NCI-H1436 (cell line): ENCODE measurements around the gene ADGRG2.

Source experiments
- DNase-seq: peaks from one replicate; lab custom pipeline; 2025; lab: John Stamatoyannopoulos, UW

Gene ADGRG2

DNA sequence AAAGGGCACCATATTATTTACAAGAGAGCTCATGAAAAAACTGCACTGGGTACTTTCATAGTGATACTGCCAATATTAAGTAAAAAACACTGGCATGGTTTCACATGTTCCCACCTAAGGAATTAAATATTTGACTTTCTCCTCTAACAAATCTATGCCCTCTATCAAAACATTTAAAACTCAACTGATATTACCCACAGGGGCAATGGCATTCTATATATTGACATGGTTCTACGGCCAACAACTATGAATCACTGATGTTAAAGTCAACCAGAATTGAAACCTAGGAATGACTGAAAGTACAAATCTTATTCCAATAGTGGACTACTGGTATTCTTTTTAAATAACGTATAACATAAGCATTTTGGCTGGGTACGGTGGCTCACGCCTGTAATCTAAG is 166.6 kb downstream of the ADGRG2 start:
- no peak for DNase-seq

DNA sequence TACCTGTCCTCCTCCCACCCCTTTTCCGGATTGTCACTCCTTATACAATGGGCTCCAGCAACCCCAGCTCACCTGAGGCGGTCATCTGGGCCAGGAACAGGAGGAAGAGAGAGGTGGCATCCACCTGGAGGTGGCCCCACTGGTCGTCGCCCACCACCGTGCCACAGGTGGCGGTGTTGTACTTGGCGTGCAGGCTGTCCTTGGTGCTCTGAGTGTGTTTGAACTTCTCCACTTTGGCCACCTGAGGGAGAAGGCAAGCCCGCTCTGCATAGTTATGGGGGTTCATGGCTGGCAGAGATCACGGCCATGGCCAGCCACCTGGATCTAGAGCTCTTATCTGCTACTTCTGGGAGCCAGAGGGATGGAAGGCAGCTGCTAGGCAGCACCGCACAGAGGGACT is 171.2 kb downstream of the ADGRG2 start:
- no peak for DNase-seq

DNA sequence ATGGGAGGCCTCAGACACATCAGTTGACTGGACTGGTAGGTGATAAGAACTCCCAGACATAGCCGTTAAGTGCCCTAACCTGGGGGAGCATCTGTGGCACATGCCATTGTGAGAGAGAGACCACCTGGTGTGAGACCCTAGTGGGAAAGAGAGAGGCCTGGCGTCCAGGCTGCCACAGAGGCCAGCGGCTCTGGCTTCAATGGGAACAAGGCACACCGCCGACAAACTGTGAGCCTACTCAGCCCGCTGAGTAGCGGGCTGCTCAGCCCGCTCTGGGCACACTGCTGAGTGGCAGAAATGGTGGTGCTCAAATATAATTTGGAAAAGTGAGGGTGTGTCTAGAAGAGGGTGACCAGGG is 172.3 kb downstream of the ADGRG2 start:
- DNase-seq = no peak

DNA sequence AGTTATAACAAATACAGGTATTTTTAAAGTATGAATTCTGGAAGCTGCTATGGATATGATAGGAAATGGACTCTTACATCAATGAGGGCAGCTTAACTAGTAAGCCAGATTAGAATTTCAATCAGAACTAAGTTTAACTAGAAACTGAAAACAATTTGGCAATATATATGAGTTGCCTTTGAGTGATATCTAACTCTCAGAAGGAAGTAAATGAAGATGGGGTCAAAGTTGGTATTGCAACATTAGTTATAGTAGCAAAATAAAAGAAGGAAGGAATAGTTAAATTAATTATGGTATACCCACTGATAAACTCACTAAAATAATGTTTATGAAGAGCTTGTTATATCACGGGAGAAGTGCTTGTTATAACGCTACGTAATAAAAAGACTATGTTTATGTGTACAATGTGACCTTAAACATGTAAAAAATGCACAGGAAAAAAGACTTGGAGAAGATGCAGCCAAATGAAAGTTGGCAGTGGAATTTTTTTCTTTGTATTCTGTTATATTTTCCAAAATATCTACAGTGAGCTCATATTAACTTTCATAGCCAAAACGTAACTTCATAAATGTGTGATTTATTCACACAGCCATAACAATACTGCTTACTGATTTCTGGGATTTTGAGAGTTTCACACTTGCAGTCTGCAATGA is 172.9 kb downstream of the ADGRG2 start:
- DNase-seq = no peak

DNA sequence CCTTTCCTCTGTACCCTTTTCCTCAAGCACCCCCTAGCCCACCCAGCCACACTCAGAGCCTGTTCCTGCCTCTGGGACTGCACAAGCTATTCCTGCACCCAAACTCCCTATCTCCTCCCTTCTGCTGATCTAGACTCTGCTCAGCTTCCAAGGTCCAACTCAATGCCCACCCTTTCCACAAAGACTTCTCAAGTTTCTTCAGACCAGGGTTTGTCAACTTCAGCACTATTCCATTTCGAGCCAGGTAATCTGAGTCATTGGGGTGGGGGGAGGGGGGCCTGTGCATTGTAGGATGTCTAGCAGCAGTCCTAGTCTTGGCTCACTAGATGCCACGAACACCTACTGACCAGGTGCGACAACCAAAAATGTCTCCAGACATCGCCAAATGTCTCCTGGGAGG is 175.7 kb downstream of the ADGRG2 start:
- DNase-seq = no peak

DNA sequence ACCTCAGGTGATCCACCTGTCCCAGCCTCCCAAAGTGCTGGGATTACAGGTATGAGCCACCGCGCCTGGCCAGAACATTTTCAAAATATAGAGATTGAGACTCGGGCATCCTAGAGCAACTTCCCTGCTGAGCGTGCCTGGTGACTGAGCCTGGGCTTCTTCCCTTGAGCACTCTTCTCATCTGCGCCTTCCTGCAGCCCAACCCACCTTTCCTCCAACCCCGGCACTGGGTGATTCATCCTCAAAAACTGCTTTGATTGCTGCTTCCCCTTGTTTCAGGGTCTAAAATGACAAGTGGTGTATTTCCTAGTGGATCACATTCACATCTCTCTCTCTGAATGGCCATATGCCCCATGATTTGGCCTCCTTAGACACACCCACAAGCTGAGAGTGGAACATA is 176.1 kb downstream of the ADGRG2 start:
- DNase-seq = no peak

DNA sequence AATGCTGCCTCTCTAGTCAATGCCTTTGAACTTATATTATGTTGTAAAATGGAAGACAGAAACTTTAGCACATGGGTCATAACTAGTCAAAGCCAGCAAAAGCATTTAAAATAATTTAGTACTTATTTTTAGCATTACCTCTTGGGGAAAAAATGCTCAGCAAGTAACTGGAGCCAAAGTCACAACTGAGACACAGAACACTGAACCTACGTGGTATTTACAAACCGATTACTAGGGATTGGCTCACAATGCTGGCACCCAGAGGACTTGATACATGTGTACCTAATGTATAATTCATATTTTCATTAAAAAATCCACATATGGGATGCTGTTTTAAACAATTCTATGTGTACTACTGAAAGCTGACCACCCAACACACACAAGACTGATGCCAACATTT is 176.8 kb downstream of the ADGRG2 start:
- no peak for DNase-seq

DNA sequence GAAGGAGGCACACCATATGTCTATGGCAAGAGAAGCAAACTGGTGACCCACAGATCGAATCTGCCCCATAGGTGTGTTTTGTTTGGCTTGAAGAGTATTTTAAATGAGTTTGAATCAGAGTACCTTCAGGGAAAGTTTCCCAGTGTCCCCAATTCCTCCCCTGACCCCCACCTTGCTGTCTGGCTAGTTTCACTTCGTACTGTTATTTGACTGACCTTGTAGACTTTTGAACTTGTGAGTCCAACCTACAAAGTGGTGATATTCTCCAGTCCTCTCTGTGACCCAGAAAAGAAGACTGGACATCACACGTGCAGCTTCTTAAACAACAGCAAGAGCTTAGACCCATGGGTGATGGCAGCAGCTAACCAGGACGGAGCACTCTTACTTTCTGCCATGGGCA is 177.8 kb downstream of the ADGRG2 start:
- DNase-seq = no peak

DNA sequence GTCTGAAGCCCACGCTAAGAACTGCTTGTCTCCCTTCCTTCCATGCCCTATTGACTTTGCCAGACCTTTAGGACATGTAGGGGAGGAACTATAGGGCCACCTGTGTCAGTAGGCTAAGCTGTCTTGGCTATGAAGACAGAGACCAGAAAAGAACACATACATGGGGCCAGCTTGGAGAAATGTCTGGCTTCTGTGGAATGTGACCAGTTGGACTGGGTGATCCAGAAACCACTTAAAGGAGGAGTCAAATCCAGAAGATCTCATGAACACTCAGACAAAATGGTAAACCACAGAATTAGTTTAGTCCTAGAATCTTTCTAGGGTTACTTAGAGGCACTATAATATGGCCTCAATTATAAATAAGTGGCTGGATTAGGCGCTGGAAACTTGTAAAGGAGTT is 180.4 kb downstream of the ADGRG2 start:
- no peak for DNase-seq
